Measurements from ENCODE around the gene RAD9A.

DNA sequence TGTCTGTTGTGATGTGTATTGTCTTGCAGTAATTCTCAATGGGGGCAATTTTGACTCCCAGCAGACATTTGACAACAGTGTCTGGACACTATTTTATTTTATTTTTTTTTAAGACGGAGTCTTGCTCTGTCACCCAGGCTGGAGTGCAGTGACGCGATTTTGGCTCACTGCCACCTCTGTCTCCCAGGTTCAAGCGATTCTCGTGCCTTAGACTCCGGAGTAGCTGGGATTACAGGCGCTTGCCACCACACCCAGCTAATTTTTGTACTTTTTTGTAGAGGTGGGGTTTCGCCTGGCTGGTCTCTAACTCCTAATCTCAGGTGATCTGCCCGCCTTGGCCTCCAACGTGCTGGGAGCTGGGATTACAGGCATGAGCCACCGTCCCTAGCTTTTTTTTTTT lies 37.9 kb downstream of the RAD9A start:
- TF ChIP-seq, protein P1, sequence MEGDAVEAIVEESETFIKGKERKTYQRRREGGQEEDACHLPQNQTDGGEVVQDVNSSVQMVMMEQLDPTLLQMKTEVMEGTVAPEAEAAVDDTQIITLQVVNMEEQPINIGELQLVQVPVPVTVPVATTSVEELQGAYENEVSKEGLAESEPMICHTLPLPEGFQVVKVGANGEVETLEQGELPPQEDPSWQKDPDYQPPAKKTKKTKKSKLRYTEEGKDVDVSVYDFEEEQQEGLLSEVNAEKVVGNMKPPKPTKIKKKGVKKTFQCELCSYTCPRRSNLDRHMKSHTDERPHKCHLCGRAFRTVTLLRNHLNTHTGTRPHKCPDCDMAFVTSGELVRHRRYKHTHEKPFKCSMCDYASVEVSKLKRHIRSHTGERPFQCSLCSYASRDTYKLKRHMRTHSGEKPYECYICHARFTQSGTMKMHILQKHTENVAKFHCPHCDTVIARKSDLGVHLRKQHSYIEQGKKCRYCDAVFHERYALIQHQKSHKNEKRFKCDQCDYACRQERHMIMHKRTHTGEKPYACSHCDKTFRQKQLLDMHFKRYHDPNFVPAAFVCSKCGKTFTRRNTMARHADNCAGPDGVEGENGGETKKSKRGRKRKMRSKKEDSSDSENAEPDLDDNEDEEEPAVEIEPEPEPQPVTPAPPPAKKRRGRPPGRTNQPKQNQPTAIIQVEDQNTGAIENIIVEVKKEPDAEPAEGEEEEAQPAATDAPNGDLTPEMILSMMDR (IDR thresholded peaks at IDR 0.05): no peak
- no peak for TF ChIP-seq POLR2A (IDR thresholded peaks at IDR 0.05)

Data from heart left ventricle (tissue), 13 donors.